Measurements from ENCODE around the gene SEMG2. TPM values are rescaled to one million over a fixed set of nuclear protein-coding genes. Genes with fewer than 3 reads are reported as not detected.

The SEMG2 gene
- total and polyA plus RNA-seq, 2 donors from 2014 or later: 0.16 to 0.80 TPM

GRCh38 chr20:45251884-45252560 lies 30.8 kb downstream of the SEMG2 start:
- DNase-seq (no peak), FAIRE-seq (no peak)
- H3K36me3 ChIP-seq (ENCODE audit: control insufficient read depth in 2 of 3, insufficient read depth in 3 of 3, low read length in 3 of 3): no peaks in the 10 kb centered on the region
- H3K9me3 ChIP-seq (ENCODE audit: control insufficient read depth in 2 of 3, insufficient read depth in 1 of 3, low read length in 3 of 3): no peaks in the 10 kb centered on the region
- intact Hi-C loops (cut with DNase I): no loop called here
- no peaks in the 10 kb centered on the region for H3K4me1 ChIP-seq (ENCODE audit: control insufficient read depth in 2 of 3, insufficient read depth in 2 of 3, low read depth in 1 of 3, low read length in 3 of 3)
- TF ChIP-seq, protein P1, sequence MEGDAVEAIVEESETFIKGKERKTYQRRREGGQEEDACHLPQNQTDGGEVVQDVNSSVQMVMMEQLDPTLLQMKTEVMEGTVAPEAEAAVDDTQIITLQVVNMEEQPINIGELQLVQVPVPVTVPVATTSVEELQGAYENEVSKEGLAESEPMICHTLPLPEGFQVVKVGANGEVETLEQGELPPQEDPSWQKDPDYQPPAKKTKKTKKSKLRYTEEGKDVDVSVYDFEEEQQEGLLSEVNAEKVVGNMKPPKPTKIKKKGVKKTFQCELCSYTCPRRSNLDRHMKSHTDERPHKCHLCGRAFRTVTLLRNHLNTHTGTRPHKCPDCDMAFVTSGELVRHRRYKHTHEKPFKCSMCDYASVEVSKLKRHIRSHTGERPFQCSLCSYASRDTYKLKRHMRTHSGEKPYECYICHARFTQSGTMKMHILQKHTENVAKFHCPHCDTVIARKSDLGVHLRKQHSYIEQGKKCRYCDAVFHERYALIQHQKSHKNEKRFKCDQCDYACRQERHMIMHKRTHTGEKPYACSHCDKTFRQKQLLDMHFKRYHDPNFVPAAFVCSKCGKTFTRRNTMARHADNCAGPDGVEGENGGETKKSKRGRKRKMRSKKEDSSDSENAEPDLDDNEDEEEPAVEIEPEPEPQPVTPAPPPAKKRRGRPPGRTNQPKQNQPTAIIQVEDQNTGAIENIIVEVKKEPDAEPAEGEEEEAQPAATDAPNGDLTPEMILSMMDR (IDR thresholded peaks at IDR 0.05; ENCODE audit: borderline replicate concordance, extremely low read depth, insufficient read depth): no peak
- no peak overlapping the region for H3K27ac ChIP-seq (ENCODE audit: low read depth in 2 of 2, low read length in 2 of 2)
- no peak overlapping the region for H3K9ac ChIP-seq (ENCODE audit: low read length in 3 of 3)
- H3K4me3 ChIP-seq (ENCODE audit: low read length in 3 of 3): no peak overlapping the region
- H3K27me3 ChIP-seq (ENCODE audit: control insufficient read depth, insufficient read depth, low read length): no peaks in the 10 kb centered on the region

GRCh38 chr20:45253261-45253660 lies 32.1 kb downstream of the SEMG2 start:
- no peak for FAIRE-seq

DNA sequence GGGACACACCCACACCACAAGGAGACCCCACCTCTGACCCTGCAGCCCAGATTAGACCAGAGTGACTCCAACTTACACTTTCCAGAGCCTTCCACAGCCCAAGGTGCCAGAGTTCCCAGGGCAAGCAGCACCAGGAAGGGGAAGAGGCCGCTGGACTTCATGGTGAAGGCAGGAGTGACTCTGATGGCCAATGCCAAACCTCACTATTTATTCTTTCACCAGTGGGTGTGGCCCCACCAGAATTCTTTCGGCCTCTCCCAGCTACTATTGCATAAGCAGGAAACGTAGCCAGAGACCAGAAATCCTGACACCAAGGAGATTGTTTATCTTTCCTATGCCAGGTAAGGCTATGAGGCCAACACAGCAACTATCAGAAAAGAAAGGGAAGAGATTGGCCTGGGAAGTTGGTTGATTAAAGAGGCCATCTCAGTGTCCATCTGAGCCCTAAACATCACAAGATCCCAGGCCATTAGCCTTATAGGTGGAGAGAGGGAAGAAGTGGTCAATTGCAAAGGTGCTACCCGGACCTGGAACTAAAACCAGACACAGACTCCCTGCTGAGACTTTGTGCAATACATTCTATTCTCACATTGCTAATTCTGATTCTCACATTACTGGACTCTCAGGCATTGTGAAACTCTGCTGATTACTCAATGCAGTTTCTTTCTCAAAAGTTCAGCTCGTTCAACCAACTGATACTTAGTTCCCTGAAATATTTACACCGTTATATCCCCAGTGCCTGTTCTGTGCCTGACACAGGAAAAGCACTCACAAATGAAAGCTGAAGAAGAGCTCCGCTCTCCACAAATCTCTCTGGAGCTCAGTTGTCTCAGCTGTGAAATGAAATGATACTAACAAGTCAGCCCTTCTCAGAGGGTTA lies 33.5 kb downstream of the SEMG2 start, which contains the start of gene SLPI:
Gene SLPI (minus strand): TSS at position 182 of the 880 bp plus-strand sequence. CDS start 21 bp downstream, at position 161.
- intact Hi-C loops (cut with DNase I): no loop called here
- Histone ChIP-seq H3K4me1 (ENCODE audit: control insufficient read depth in 2 of 3, insufficient read depth in 2 of 3, low read depth in 1 of 3, low read length in 3 of 3) (no peaks in the 10 kb centered on the region), H3K9me3 (ENCODE audit: control insufficient read depth in 2 of 3, insufficient read depth in 1 of 3, low read length in 3 of 3) (no peaks in the 10 kb centered on the region), H3K27ac (ENCODE audit: low read depth in 2 of 2, low read length in 2 of 2) (no peak within 1 kb of the TSS), H3K4me3 (ENCODE audit: low read length in 3 of 3) (no peak within 1 kb of the TSS), H3K9ac (ENCODE audit: low read length in 3 of 3) (no peak within 1 kb of the TSS), H3K27me3 (ENCODE audit: control insufficient read depth, insufficient read depth, low read length) (no peaks in the 10 kb centered on the region), H3K36me3 (ENCODE audit: control insufficient read depth in 2 of 3, insufficient read depth in 3 of 3, low read length in 3 of 3) (no peaks in the 10 kb centered on the region)
- FAIRE-seq (no peak), DNase-seq (peak in 1 of 5 donors; percentile 78)
- TF ChIP-seq, protein P1 (IDR thresholded peaks at IDR 0.05; ENCODE audit: borderline replicate concordance, extremely low read depth, insufficient read depth): no peak

More at GRCh38 chr20:45253261-45253660, 32.1 kb downstream of the SEMG2 start:
- H3K9ac ChIP-seq (ENCODE audit: low read length in 3 of 3): no peak overlapping the region
- no peaks in the 10 kb centered on the region for H3K27me3 ChIP-seq (ENCODE audit: control insufficient read depth, insufficient read depth, low read length)
- H3K4me1 ChIP-seq (ENCODE audit: control insufficient read depth in 2 of 3, insufficient read depth in 2 of 3, low read depth in 1 of 3, low read length in 3 of 3): no peaks in the 10 kb centered on the region
- no peak overlapping the region for H3K4me3 ChIP-seq (ENCODE audit: low read length in 3 of 3)
- no peak overlapping the region for H3K27ac ChIP-seq (ENCODE audit: low read depth in 2 of 2, low read length in 2 of 2)
- DNase-seq: no peak
- no peaks in the 10 kb centered on the region for H3K9me3 ChIP-seq (ENCODE audit: control insufficient read depth in 2 of 3, insufficient read depth in 1 of 3, low read length in 3 of 3)
- TF ChIP-seq, protein P1 (IDR thresholded peaks at IDR 0.05; ENCODE audit: borderline replicate concordance, extremely low read depth, insufficient read depth): no peak
- intact Hi-C loops (cut with DNase I): no loop called here
- H3K36me3 ChIP-seq (ENCODE audit: control insufficient read depth in 2 of 3, insufficient read depth in 3 of 3, low read length in 3 of 3): no peaks in the 10 kb centered on the region
